OCI-LY1 (cell line): Measurements from ENCODE around the gene CTSS.

Experiments
- CTCF ChIP-seq: fragments of 200-600 bp; sonication (generic), shearing (Covaris generic); IDR thresholded peaks from 2 replicates; pipeline ENCODE4 v1.5.1; 2017; ENCODE audit warnings: mild to moderate bottlenecking, antibody characterized with exemption, low read length, moderate library complexity, mixed read lengths
- EZH2 ChIP-seq: fragments of 200-600 bp; sonication (generic), shearing (Covaris generic); IDR thresholded peaks from 2 replicates; pipeline ENCODE4 v1.8.0; 2017; ENCODE audit warnings: borderline replicate concordance, mixed run types, mild to moderate bottlenecking, antibody characterized with exemption, low read length, moderate library complexity, mixed read lengths

- TF ChIP-seq CTCF (no peak), EZH2 (no peak)
Observed at GRCh38 chr1:150696162-150696561, 69.4 kb downstream of the CTSS start.
